Measurements from ENCODE around the gene GFM2. TPM values are rescaled to one million over a fixed set of nuclear protein-coding genes. Genes with fewer than 3 reads are reported as not detected.

The GFM2 gene
- total and polyA plus RNA-seq, 2 of the 13 experiments (the other 11 are each of a cell fraction or from before 2014, with no cell fraction given): 22.0 to 41.6 TPM

GRCh38 chr5:74766418-74766848, 484 bp downstream of the GFM2 start:
- intact Hi-C loops (cut with micrococcal nuclease; ENCODE audit: unreplicated experiment): loop anchor here (5.0 kb wide), 1 partner anchor 151 kb away; no protein-coding TSS in a partner anchor
- peak overlapping the region; percentile 51 for H2AFZ ChIP-seq (ENCODE audit: low read length)
- peak overlapping the region; percentile 83 for H3K9ac ChIP-seq (ENCODE audit: insufficient read depth, low read depth, low read length)
- peak overlapping the region; percentile 64 for H3K27ac ChIP-seq (ENCODE audit: extremely low read length, insufficient read depth, low read length)
- FAIRE-seq (no peak), DNase-seq (ENCODE audit: low spot score) (peak; percentile 19), ATAC-seq (peak; percentile 20)
- no peaks in the 10 kb centered on the region for H4K20me1 ChIP-seq (ENCODE audit: insufficient read depth, low read length)
- CTCF ChIA-PET (ENCODE audit: low intra/inter-chr PET ratio, low total read pairs): interaction anchor here (4.0 kb wide), 1 partner anchor 153 kb away, joined by 14 read pairs; no protein-coding TSS in a partner anchor
- TF ChIP-seq ZNF18 (CRISPR knock-in tag; IDR thresholded peaks at IDR 0.05; ENCODE audit: insufficient replicate concordance) (peak; percentile 20), NKX3-1 (CRISPR knock-in tag; IDR thresholded peaks at IDR 0.05) (no peak), ZBTB33 (CRISPR knock-in tag; IDR thresholded peaks at IDR 0.05) (no peak), REXO4 (CRISPR knock-in tag; IDR thresholded peaks at IDR 0.05; ENCODE audit: borderline replicate concordance) (no peak), CTCF (CRISPR knock-in tag; IDR thresholded peaks at IDR 0.05) (peak; percentile 38), ARID3A (IDR thresholded peaks at IDR 0.05; ENCODE audit: low read depth, low read length) (0 out of 2 replicates have a peak, but pooled peaks have one; percentile 10), NONO (IDR thresholded peaks at IDR 0.05) (no peak), NONO (CRISPR knock-in tag; conservative IDR thresholded peaks at IDR 0.05) (no peak), ZNF382 (CRISPR knock-in tag; IDR thresholded peaks at IDR 0.05; ENCODE audit: borderline replicate concordance) (no peak)
- BruUV-seq (replicated peaks): TSS peak; percentile 59
- WGBS (ENCODE audit: low lambda C conversion rate): under 1% methylated on average over 8 of the region's 10 CpGs
- H3K9me3 ChIP-seq (ENCODE audit: low read length): no peaks in the 10 kb centered on the region
- peaks cover 27% of the 10 kb centered on the region for H3K4me1 ChIP-seq (ENCODE audit: insufficient read depth, low read length)
- in situ Hi-C loops (cut with HindIII; ENCODE audit: extremely low pct_ligation_motif_present, low pct_unique_long_range_greater_than_20kb): loop anchor here (5.0 kb wide), 1 partner anchor 151 kb away; no protein-coding TSS in a partner anchor
- peaks cover 49% of the 10 kb centered on the region for H3K79me2 ChIP-seq (ENCODE audit: insufficient read depth, low read length)
- H3K4me2 ChIP-seq (ENCODE audit: low read depth, low read length): peak overlapping the region; percentile 89
- POLR2A ChIA-PET: interaction anchor here (0.9 to 1.5 kb wide), 4 partner anchors 9 to 188 kb away, joined by 3 to 8 read pairs (median 4); no protein-coding TSS in a partner anchor
- H3K27me3 ChIP-seq (ENCODE audit: control insufficient read depth in 1 of 2, insufficient read depth in 2 of 2, low read length in 2 of 2): no peaks in the 10 kb centered on the region; a peak in 1 of 5 replicates
- H3K4me3 ChIP-seq (replicated peaks in 1 of 3; ENCODE audit: insufficient read depth in 1 of 3, low read depth in 2 of 3, low read length in 3 of 3): peak overlapping the region; percentile 87 to 94 (median 93)
- H3K36me3 ChIP-seq (replicated peaks in 1 of 2; ENCODE audit: control insufficient read depth in 1 of 2, insufficient read depth in 2 of 2, low read length in 2 of 2): peaks cover 0 to 38% of the 10 kb centered on the region in 2 experiments; a peak in 3 of 5 replicates
